HG03066 (cell line): Measurements from ENCODE around the gene PRSS36.
"Not testable (repeated sequence)": the region's sequence is repeated elsewhere in the genome, so short reads cannot be mapped to it uniquely, and the experiment has no call there.

Experiments
- ATAC-seq: cut with Tn5 transposase; IDR thresholded peaks from one replicate; pipeline ENCODE4 v1.9.1; 2021; ENCODE audit warnings: low read depth; ENCODE audit not compliant: unreplicated experiment

PRSS36 gene

GRCh38 chr16:31184888-31185287 lies 35.0 kb upstream of the PRSS36 start:
- no peak for ATAC-seq

GRCh38 chr16:31183432-31184428 lies 33.9 kb upstream of the PRSS36 start:
- no peak for ATAC-seq

- no peak for ATAC-seq
These were observed 32.5 kb upstream of the PRSS36 start for GRCh38 chr16:31182391-31182790.

GRCh38 chr16:31181102-31181830 lies 31.4 kb upstream of the PRSS36 start:
- ATAC-seq: no peak

GRCh38 chr16:31179747-31180459 lies 30.0 kb upstream of the PRSS36 start, which contains the start of gene FUS:
TSS of gene FUS (plus strand) at chr16:31180139. CDS start at chr16:31180215, 76 bp downstream.
- ATAC-seq: peak; percentile 46

GRCh38 chr16:31179219-31179746 lies 29.4 kb upstream of the PRSS36 start:
- ATAC-seq: peak; percentile 1

- no peak for ATAC-seq
These were observed 27.3 kb upstream of the PRSS36 start for GRCh38 chr16:31177136-31177535.

GRCh38 chr16:31170048-31170447 lies 20.2 kb upstream of the PRSS36 start:
- ATAC-seq: not testable (repeated sequence)

- no peak for ATAC-seq
These were observed 19.0 kb upstream of the PRSS36 start for GRCh38 chr16:31168848-31169247.

- ATAC-seq: no peak
These were observed 17.4 kb upstream of the PRSS36 start for GRCh38 chr16:31167315-31167714.

GRCh38 chr16:31157136-31157535 lies 7.3 kb upstream of the PRSS36 start:
- no peak for ATAC-seq

- not testable (repeated sequence) for ATAC-seq
These were observed 1.1 kb upstream of the PRSS36 start for GRCh38 chr16:31150976-31151375.

GRCh38 chr16:31149332-31149731 lies 534 bp downstream of the PRSS36 start:
- no peak for ATAC-seq

GRCh38 chr16:31148896-31149295 lies 970 bp downstream of the PRSS36 start:
- ATAC-seq: no peak

- ATAC-seq: no peak
These were observed 1.6 kb downstream of the PRSS36 start for GRCh38 chr16:31148281-31148728.

GRCh38 chr16:31147574-31147973 lies 2.3 kb downstream of the PRSS36 start:
- ATAC-seq: no peak

- ATAC-seq: no peak
These were observed 4.4 kb downstream of the PRSS36 start for GRCh38 chr16:31145398-31145990.

GRCh38 chr16:31144418-31144817 lies 5.4 kb downstream of the PRSS36 start:
- ATAC-seq: not testable (repeated sequence)

GRCh38 chr16:31143694-31144148 lies 6.1 kb downstream of the PRSS36 start:
- no peak for ATAC-seq
